Measurements from ENCODE around the gene C10orf88. TPM values are rescaled to one million over a fixed set of nuclear protein-coding genes. Genes with fewer than 3 reads are reported as not detected.

The C10orf88 gene
- total RNA-seq, 6 experiments from 2014 or later = 9.7 to 15.3 (median 12.8) TPM

- H3K36me3 Mint-ChIP-seq (ENCODE audit: low read depth) = peaks cover 11% of the 10 kb centered on the region
- no peaks in the 10 kb centered on the region for H3K27me3 Mint-ChIP-seq (ENCODE audit: insufficient read depth)
- TF ChIP-seq CTCF (IDR thresholded peaks at IDR 0.05) = no peak
- H3K4me3 Mint-ChIP-seq = no peak overlapping the region
- peak; percentile 13 for DNase-seq
- peak overlapping the region; percentile 51; the same call in 1 of the 2 replicates for H3K27ac Mint-ChIP-seq
- no peaks in the 10 kb centered on the region for H3K9me3 Mint-ChIP-seq
- H3K4me1 Mint-ChIP-seq (ENCODE audit: low read depth) = peaks cover 17% of the 10 kb centered on the region
Measured at GRCh38 chr10:122990278-122990677, 36.3 kb upstream of the C10orf88 start.

- H3K4me3 Mint-ChIP-seq = no peak overlapping the region
- no peak for DNase-seq
- no peaks in the 10 kb centered on the region for H3K27me3 Mint-ChIP-seq (ENCODE audit: insufficient read depth)
- no peaks in the 10 kb centered on the region for H3K9me3 Mint-ChIP-seq
- no peak for TF ChIP-seq CTCF (IDR thresholded peaks at IDR 0.05)
- no peaks in the 10 kb centered on the region; the same call in none of the 2 replicates for H3K36me3 Mint-ChIP-seq (ENCODE audit: low read depth)
- peaks cover 17% of the 10 kb centered on the region for H3K4me1 Mint-ChIP-seq (ENCODE audit: low read depth)
- no peak overlapping the region for H3K27ac Mint-ChIP-seq
Measured at GRCh38 chr10:122988501-122988900, 34.5 kb upstream of the C10orf88 start.

- peaks cover 26% of the 10 kb centered on the region for H3K4me1 Mint-ChIP-seq (ENCODE audit: low read depth)
- no peak overlapping the region for H3K27ac Mint-ChIP-seq
- H3K4me3 Mint-ChIP-seq = no peak overlapping the region
- H3K9me3 Mint-ChIP-seq = no peaks in the 10 kb centered on the region
- no peaks in the 10 kb centered on the region for H3K27me3 Mint-ChIP-seq (ENCODE audit: insufficient read depth)
- TF ChIP-seq CTCF (IDR thresholded peaks at IDR 0.05) = no peak
- no peak for DNase-seq
- no peaks in the 10 kb centered on the region; the same call in none of the 2 replicates for H3K36me3 Mint-ChIP-seq (ENCODE audit: low read depth)
Measured at GRCh38 chr10:122986335-122986734, 32.3 kb upstream of the C10orf88 start.

GRCh38 chr10:122984708-122985107, 30.7 kb upstream of the C10orf88 start:
- H3K27ac Mint-ChIP-seq = no peak overlapping the region
- H3K36me3 Mint-ChIP-seq (ENCODE audit: low read depth) = no peaks in the 10 kb centered on the region; the same call in none of the 2 replicates
- DNase-seq = no peak
- H3K27me3 Mint-ChIP-seq (ENCODE audit: insufficient read depth) = no peaks in the 10 kb centered on the region
- no peaks in the 10 kb centered on the region for H3K9me3 Mint-ChIP-seq
- no peak for TF ChIP-seq CTCF (IDR thresholded peaks at IDR 0.05)
- H3K4me1 Mint-ChIP-seq (ENCODE audit: low read depth) = peaks cover 32% of the 10 kb centered on the region
- no peak overlapping the region for H3K4me3 Mint-ChIP-seq

GRCh38 chr10:122983898-122984297, 29.9 kb upstream of the C10orf88 start:
- Mint-ChIP-seq H3K27ac (no peak overlapping the region), H3K36me3 (ENCODE audit: low read depth) (no peaks in the 10 kb centered on the region; the same call in none of the 2 replicates), H3K4me1 (ENCODE audit: low read depth) (peaks cover 33% of the 10 kb centered on the region), H3K27me3 (ENCODE audit: insufficient read depth) (no peaks in the 10 kb centered on the region), H3K9me3 (no peaks in the 10 kb centered on the region), H3K4me3 (no peak overlapping the region)
- no peak for TF ChIP-seq CTCF (IDR thresholded peaks at IDR 0.05)
- no peak for DNase-seq

- H3K27me3 Mint-ChIP-seq (ENCODE audit: insufficient read depth) = no peaks in the 10 kb centered on the region
- peak overlapping the region; percentile 92 for H3K27ac Mint-ChIP-seq
- peaks cover 25% of the 10 kb centered on the region for H3K4me1 Mint-ChIP-seq (ENCODE audit: low read depth)
- H3K4me3 Mint-ChIP-seq = peak overlapping the region; percentile 90
- DNase-seq = peak; percentile 60
- H3K36me3 Mint-ChIP-seq (ENCODE audit: low read depth) = no peaks in the 10 kb centered on the region
- TF ChIP-seq CTCF (IDR thresholded peaks at IDR 0.05) = peak; percentile 76
- H3K9me3 Mint-ChIP-seq = no peaks in the 10 kb centered on the region
Measured at GRCh38 chr10:122981066-122981464, 27.0 kb upstream of the C10orf88 start.

Measured in HFFc6 (cell line).